Activated T-cell treated with anti-CD3 and anti-CD28 coated beads, Interleukin-2, amount 50 U/mL, for 4 hours (primary cell): ENCODE results near the gene NDUFA1. TPM values are rescaled to one million over a fixed set of nuclear protein-coding genes. Genes with fewer than 3 reads are reported as not detected.

ENCODE experiments used
- total RNA-seq, 3 donors: library from RNA; stranded (reverse); gene quantifications; one replicate each; pipeline ENCODE4 v1.2.1, GENCODE V29; 2021

Gene NDUFA1
- total RNA-seq, 3 donors from 2014 or later = 82.4 to 87.4 (median 83.8) TPM

Other genes starting within 250 kb of the NDUFA1 start
- gene SEPTIN6, start 178.7 kb upstream of the NDUFA1 start, total RNA-seq = 100 to 1,000 TPM; 100 to 131 (median 104) TPM
- gene SOWAHD, start 113.2 kb upstream of the NDUFA1 start, total RNA-seq = under 1 TPM in 2 of 3 donors, not detected in 1; 0.14 to 0.18 TPM
- 1,000 to 10,000 TPM; 2,097 to 2,146 (median 2,130) TPM for gene RPL39, start 80.2 kb upstream of the NDUFA1 start, total RNA-seq
- gene UPF3B, start 18.9 kb upstream of the NDUFA1 start, total RNA-seq = 10 to 100 TPM; 14.5 to 16.5 (median 16.3) TPM
- 10 to 100 TPM; 23.7 to 27.5 (median 24.9) TPM for gene RNF113A, start 99 bp upstream of the NDUFA1 start, total RNA-seq
- gene AKAP14, start 24.1 kb downstream of the NDUFA1 start, total RNA-seq = not detected
- 10 to 100 TPM in 1 of 3 donors, 1 to 10 TPM in 2; 9.0 to 10.5 (median 9.8) TPM for gene NKAP, start 71.9 kb downstream of the NDUFA1 start, total RNA-seq
- gene RHOXF2B, start 205.9 kb downstream of the NDUFA1 start, total RNA-seq = under 1 TPM in 1 of 3 donors, not detected in 2; 0.13 TPM
- not detected for gene RHOXF1, start 244.1 kb downstream of the NDUFA1 start, total RNA-seq